GM15510 (cell line): ENCODE data around the gene CNPY1.
"Not testable (repeated sequence)": the region's sequence is repeated elsewhere in the genome, so short reads cannot be mapped to it uniquely, and the experiment has no call there.

Experiments
- POLR2A ChIP-seq: IDR thresholded peaks from 3 replicates; pipeline ENCODE4 v1.6.1; 2011; ENCODE audit warnings: borderline replicate concordance; ENCODE audit not compliant: insufficient read length; ENCODE audit errors: extremely low read depth

The CNPY1 gene

DNA sequence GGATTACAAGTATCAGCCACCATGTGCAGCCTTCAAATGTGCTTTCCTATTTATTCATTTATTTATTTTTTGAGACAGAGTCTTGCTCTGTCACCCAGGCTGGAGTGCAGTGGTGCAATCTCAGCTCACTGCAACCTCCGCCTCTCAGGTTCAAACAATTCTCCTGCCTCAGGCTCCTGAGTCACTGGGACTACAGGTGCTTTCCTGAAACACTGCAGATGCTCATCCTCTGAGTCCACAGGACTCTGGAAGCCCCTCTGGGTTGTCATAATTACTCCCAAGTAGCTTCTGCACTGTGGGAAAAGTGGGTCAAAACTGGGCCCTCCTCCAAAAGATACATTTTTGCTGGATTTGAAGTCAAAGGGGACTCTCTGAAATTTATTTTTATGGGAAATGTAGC lies at the start of gene CNPY1:
Gene CNPY1, minus strand, starts transcription at position 111 of the 400 bp plus-strand sequence. CDS start 630 bp downstream, outside the sequence.
- not testable (repeated sequence) for TF ChIP-seq POLR2A

DNA sequence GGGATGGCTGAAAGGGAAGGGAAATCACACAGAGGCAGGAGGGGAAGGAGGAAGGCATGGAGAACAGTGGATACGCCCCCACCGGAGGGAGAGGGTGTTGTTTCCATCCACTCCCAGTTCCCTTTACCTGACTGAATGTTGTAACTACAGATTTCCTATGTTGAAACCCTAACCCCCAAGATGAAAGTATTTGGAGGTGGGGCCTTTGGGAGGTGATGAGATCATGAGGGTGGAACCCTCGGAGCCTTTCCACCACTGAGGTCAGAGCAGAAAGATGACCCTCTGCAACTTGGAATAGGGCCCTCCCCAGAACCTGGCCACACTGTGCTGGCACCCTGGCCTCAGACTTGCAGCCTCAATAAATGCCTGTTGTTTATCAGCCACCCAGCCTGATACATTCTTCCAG lies 48.6 kb upstream of the CNPY1 start:
- no peak for TF ChIP-seq POLR2A

DNA sequence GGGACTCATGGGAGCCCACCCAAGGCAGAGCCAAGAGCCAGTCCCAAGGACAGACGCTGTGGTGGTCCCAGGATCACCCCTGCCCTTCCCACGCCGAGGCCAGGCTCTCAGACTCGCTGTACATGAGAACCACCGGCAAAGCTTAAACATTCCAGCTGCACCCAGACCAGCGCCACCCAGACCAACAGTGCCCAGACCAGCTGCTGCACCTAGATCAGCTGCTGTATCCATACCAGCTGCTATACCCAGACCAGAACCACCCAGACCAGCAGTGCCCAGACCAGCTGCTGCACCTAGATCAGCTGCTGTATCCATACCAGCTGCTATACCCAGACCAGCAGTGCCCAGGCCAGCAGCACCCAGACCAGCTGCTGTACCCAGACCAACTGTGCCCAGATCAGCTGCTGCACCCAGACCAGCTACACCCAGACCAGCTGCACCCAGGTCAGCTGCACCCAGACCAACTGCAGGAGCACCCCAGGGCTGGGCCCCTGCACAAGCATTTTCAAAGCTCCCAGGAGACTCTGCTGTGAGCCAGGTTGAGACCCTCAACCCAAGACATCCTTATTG lies 47.9 kb upstream of the CNPY1 start:
- TF ChIP-seq POLR2A = no peak

DNA sequence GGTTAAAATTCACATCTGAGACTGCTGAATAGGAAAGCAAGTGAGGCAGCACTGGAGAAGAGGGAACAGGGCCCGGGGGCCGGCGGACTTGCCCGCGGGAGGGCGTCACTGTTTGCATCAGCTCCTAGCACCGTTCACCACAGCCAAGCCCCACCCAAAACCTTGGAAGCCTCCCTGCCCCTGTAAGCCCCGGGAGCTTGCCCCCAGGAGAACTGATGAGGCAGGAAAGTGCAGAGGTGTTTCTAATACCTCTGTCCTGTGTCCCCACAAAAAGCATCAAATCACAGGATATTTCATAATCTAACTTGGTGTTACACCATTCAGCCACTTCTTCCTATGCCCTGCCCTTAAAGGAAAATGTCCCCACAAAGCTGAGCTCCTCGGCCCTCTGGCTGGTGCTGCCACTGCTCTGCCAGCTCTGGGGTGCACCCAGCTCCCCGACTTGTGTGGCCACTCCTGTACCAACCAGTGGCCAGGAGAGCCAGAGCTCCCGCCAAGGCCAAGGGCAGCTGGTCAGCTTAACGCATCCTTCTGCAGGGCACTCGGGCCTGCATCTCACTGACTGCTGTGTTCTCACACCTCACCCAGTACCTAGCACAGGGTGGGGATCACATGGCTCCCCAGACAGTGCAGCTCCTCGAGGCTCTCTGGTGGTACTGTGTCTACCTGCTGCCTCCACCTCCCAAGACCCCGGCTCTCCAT lies 47.3 kb upstream of the CNPY1 start:
- no peak for TF ChIP-seq POLR2A

DNA sequence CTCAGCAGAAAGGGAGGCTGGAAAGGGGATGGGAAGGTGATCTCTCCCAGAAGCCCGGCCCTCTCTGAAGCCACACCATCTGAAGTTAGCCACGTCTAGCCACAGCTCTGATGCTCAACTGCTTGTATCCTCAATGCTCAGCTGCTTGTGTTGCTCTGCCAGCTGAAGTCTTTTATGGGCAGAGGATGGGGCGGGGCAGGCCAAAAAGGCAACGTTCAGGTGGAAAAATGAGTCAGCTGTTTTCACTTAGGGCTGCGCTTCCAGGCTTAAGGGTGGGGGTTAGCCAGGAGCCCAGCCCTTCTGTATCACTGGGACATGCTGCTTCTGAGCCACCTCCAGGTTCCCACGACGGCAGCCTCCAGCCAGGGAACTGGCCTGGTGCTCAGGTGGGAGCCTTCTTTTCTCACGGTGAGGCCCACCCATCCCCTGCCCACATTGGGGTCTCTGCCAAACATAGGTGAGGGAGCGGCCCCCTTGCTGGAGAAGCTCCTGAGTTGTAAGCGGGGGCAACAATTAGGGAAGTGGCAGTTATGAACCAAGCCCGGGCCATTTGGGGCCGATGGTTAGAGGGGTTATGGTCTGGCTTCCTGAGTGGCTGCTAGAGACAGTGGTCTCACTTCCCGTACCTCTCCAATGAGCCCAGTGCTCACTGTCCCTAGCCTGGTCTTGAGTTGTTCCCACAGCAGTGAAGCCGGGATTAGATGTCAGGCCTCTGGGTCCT lies 44.9 kb upstream of the CNPY1 start:
- TF ChIP-seq POLR2A = no peak

DNA sequence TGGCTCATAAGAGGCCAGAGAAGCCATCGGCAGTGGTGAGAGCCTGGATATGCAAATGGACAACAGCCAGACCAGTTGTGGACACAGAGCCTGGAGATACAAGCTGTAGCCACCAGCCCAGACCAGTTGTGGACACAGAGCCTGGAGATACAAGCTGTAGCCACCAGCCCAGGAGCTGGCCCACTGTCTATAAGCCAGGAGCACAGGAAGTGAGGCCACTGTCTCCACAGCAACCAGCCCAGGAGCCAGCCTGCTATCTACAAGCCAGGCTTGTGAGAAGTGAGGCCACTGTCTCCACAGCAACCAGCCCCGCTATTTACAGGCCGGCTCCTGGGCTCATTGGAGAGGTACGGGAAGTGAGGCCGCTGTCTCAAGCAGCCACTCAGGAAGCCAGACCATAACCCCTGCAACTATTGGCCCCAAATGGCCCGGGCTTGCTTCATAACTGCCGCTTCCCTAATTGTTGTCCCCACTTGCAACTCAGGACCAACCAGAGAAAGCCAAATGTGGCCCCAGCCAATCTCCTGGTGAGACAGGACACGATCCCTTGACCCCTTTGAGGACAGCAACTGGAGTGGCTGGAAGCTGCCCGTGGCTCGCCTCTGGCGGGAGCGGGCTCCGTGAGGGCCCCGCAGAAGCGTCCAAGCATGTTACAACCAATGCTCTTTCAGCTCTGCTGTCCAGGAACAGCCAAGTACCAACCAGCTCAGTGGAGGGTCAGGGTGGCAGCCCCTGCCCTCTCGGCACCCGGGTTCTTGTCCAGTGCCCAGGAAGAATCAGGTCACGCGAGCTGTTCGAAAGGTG lies 44.1 kb upstream of the CNPY1 start:
- TF ChIP-seq POLR2A = no peak

DNA sequence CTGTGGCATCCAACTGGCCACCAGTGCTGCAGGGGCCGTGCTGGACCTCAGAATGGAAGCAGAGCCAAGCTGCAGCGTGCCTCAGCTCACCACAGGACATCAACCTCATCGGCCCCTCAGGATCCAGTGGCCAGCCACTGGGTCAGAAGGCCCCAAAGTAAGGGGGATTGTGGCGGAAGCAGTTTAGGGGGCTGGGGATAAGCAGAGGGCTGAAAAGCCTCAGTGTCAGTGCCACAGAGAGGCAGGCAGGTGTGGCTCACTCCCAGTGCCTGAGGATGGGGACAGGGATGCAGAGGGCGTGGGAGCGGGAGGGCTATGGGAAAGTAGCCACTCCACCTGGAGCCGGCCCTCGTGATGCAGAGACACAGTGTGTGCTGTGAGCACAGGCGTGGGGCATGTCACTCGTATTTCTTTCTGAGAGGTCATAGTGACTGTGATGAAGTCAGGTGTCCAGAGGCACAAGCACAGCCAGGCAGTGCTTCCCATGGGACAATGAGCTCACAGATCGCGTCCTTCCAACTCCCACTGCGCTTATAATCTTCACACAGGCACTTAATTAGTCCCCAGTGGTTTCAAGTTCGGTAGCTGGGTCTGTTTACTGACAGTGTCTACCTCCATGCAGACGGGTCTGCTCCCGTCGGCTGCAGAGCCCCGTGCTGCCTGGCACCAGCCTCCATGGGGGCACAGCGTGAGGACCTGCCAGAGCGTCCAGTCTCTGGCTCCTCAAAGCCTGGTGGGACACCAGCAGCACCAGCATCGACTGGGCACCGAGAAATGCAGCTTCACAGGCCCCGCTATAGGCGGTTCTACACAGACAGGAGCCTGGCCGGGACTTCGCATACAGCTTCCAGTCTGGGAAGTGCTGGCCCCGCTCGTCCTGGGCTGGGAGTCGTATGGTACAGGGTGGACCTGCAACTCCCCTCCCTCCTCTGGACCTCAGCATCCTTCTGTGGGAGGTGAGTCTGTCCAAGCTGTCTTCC lies 42.9 kb upstream of the CNPY1 start:
- TF ChIP-seq POLR2A = no peak

DNA sequence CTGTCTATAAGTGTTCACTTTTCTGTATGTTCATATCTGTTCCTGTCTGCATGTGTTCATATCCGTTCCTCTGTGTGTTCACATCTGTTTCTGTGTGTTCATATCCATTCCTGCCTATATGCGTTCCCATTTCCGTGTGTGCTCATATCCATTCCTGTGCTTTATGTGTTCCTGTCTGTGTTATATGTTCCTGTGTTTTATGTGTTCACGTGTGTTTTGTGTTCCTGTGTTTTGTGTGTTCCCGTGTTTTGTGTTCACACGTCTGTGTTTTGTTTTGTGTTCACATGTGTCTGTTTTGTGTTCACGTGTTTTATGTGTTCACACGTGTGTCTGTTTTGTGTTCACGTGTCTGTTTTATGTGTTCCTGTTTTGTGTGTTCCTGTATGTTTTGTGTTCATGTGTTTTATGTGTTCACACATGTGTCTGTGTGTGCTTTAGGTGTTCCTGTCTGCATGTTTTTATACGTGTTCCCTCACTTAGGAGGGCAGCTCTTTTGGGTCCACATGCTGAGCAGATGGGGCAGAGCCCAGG lies 42.2 kb upstream of the CNPY1 start:
- TF ChIP-seq POLR2A = no peak

DNA sequence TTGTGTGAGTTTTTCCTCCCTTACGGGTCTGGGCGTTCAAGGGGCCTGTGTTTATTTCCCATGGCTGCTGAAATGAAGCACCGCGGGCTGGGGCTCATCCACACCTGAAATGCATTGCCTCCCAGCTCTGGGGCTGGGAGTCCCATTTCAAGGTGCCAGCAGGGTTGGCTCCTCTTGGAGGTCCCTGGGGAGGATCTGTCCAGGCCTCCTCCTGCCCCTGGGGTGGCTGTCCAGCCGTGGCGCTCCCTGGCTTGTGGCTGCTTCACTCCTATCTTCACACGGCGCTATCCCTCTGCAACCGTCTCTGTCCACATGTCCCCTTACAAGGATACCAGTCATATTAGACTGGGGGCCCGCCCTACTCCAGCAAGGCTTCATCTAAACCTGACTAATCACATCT lies 41.1 kb upstream of the CNPY1 start:
- TF ChIP-seq POLR2A = no peak

DNA sequence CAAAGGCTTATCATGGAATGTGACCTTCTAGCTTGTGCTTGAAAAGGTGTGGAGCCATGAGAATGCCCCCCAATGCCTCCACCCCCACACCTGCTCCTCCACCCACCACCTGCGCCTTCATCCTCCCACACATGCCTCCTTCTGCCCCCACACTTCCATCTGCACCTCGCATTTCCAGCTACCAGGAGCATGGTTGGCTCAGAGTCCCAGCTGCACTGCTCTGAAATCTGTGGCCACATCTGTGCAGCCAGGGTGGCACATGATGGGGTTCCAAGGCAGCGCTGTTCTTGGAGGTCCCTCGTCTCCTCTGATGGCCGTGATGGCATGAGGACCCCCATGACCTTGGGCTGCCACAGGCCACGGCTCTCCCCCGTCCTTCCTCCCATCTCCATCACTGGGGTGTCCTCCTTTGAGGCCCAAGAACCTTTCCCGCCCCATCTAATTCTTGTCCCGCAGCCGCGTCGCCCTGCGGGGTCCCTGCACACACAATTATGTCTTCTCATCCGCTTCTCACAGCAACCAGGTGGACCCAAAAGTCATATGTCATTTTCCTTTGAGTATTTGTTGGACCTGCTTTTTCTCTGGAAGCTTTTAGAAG lies 40.6 kb upstream of the CNPY1 start:
- TF ChIP-seq POLR2A = no peak

DNA sequence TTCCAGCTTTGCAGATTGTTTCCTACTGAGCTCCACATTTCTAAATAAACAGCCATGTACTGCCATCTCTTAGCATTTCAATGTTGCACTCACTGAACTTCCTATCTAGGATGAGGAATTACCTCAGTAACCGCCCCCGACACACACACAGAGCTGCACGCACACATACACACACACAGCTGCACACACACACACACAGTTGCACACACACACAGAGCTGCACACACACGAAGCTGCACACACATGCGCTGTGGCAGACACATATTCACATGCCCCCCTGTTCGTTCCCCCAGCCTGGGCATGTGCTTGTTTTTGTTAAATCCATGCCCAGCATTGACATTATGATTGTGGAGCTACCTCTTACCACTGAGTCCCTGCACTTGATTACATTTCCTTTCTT lies 39.6 kb upstream of the CNPY1 start:
- TF ChIP-seq POLR2A = no peak

DNA sequence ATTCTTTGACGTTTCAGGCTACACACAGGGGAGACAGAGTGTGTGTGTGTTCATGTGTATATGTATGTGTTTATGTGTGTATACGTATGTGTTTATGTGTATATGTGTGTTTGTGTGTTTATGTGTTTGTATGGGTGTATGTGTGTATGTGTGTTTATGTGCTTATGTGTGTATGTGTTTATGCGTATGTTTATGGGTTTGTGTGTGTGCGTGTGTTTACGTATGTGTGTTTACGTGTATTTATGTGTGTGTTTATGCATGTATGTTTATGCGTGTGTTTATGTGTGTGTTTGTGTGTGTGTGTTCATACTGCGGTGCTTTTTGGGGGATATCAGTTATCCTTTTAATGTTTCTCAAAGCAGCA lies 39.2 kb upstream of the CNPY1 start:
- TF ChIP-seq POLR2A = no peak

DNA sequence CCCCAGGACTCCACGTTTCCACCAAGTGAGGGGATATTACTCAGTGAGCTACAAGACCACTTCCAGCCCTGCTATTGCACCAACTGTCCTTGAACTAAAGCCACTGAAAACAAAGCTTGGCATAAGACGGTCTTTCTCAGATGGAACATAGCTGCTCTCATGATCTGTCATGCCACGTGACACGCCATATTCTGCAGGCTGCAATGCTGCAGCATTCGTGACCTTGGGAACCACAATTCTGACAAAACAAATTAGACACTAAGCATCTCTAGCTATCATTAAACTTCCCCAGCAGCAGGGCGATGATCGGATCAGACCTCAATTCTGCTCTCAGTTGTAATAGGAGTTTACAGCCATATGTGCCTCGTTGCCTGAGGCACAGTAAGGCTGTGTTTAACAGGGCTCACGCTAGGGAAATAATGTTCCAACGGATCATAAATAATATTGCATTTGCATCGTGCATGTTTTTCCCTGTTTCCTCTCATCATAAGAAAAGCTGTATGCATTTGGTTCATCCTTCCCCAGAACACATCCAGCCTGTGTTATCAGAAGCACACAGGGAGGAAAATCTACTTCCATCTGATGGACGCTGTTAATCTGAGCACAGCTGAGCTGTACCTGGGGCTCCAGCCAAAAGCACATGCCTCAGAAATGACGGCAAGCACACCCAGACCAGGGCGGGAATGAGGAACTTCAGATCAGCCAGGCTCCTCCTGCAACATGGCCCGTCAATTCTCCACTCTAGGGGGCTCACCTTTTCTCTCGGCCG lies 38.6 kb upstream of the CNPY1 start:
- no peak for TF ChIP-seq POLR2A

DNA sequence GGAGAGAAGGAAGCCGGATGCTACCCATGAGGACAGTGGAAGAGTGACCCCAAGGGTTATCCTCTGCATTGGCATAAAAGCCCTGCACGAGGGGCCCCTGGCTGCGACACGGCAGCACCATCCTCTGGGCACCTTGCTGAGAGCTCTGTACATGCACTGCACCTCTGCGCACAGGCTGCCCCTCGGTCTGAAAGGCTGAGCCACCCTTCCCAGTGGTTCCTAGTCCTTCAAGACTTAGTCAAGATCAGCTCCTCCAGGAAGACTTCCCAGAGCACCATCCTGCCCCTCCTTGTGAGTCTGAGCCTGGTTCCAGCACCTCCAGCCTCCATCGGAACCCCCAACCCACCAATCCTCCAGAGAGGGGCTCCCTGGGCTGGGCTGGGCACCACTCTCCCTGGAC lies 37.9 kb upstream of the CNPY1 start:
- TF ChIP-seq POLR2A = no peak

DNA sequence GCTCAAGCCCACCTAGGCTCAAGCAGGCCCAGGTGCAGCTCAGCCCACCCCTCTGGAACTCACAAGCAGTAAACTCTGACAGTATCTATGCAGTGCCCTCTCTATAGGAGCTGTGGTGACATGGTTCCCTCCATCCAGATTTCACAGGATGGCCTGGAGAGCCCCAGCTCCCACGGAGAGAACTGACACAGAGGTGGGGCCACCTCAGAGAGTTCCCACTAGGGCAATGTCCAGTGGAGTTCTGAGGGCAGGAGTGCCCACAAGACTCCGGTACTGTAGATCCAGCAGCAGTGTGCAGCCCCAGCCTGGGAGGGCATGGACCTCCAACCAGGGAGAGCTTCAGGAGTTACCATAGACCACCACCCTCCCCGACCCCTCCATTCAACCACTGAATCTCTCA lies 37.3 kb upstream of the CNPY1 start:
- TF ChIP-seq POLR2A = no peak
